Endothelial cell of umbilical vein (primary cell): Measurements from ENCODE around the gene TATDN3. TPM values are rescaled to one million over a fixed set of nuclear protein-coding genes. Genes with fewer than 3 reads are reported as not detected.

Source experiments
- BruUV-seq: library from RNA; stranded (reverse); fragments of 400-500 nt; replicated peaks from 2 replicates; lab custom pipeline; 2021; lab: Mats Ljungman, UMichigan
- CTCF ChIA-PET: fragments of 300-600, 350-600 bp; sonication (Branson Sonifier 250); formaldehyde crosslinking; loops from one replicate; lab custom pipeline; 2021; ENCODE audit warnings: antibody characterized with exemption, inconsistent platforms; lab: Charles Lee
- POLR2A ChIA-PET: fragments of 300-600, 350-600 bp; sonication (Branson Sonifier 250); formaldehyde crosslinking; loops from one replicate; lab custom pipeline; 2021; ENCODE audit warnings: antibody characterized with exemption, inconsistent platforms; lab: Charles Lee
- DNase-seq: peaks from one replicate; pipeline ENCODE4 v3.0.0-alpha.2; 2011; ENCODE audit warnings: low read depth, low spot score
- FAIRE-seq: peaks from 2 replicates; lab custom pipeline; 2011; peaks lifted over from hg19 to GRCh38; lab: Jason Lieb, UNC
- H2AFZ ChIP-seq: 2 replicates; pipeline ENCODE4 v1.6.0; 2012; ENCODE audit warnings: low read depth, low read length, control low read depth, inconsistent platforms
- H3K27ac ChIP-seq: 2 replicates; pipeline ENCODE4 v1.5.1; 2011; ENCODE audit warnings: low read depth, mild to moderate bottlenecking, control low read depth, low read length, moderate library complexity; ENCODE audit not compliant: insufficient read depth
- H3K27me3 ChIP-seq, 2 experiments: 2 replicates each; pipeline versions ENCODE4 v1.6.0 to v1.6.1; 2011; ENCODE audit warnings: low read length in 2 of 2, mixed read lengths in 1 of 2; ENCODE audit not compliant: control insufficient read depth in 2 of 2, insufficient read depth in 2 of 2
- H3K36me3 ChIP-seq, 2 experiments: 2 replicates in 1 of 2; 3 replicates in 1 of 2; pipeline ENCODE4 v1.5.1; 2011; ENCODE audit warnings: low read length in 2 of 2, mild to moderate bottlenecking in 1 of 2, moderate library complexity in 1 of 2; ENCODE audit not compliant: control insufficient read depth in 2 of 2, insufficient read depth in 2 of 2; ENCODE audit errors: extremely low read depth in 1 of 2
- H3K4me1 ChIP-seq: 3 replicates; pipeline ENCODE4 v1.5.1; 2011; ENCODE audit warnings: mild to moderate bottlenecking, low read length; ENCODE audit not compliant: control insufficient read depth, insufficient read depth; ENCODE audit errors: extremely low read depth
- H3K4me2 ChIP-seq: 2 replicates; pipeline ENCODE4 v1.6.1; 2011; ENCODE audit warnings: low read length, control low read depth, mixed read lengths; ENCODE audit not compliant: insufficient read depth
- H3K4me3 ChIP-seq, 3 experiments: fragments of 200-600 bp in 1 of 3; sonication (generic), shearing (Covaris generic) in 1 of 3; replicated peaks in 1 of 3; 2 replicates each; pipeline ENCODE4 v1.5.1; 2011 to 2016; ENCODE audit warnings: control low read depth in 3 of 3, low read length in 3 of 3, mild to moderate bottlenecking in 2 of 3, inconsistent platforms in 1 of 3, low read depth in 1 of 3, moderate library complexity in 1 of 3; ENCODE audit not compliant: insufficient read depth in 1 of 3
- H3K79me2 ChIP-seq: 2 replicates; pipeline ENCODE4 v1.6.0; 2012; ENCODE audit warnings: low read length, inconsistent platforms; ENCODE audit not compliant: control insufficient read depth, insufficient read depth
- H3K9ac ChIP-seq: replicated peaks from 2 replicates; pipeline ENCODE3; 2011; ENCODE audit warnings: low read length, control low read depth; ENCODE audit not compliant: insufficient read depth; ENCODE audit errors: extremely low read depth
- H3K9me1 ChIP-seq: replicated peaks from 3 replicates; pipeline ENCODE4 v1.6.0; 2011; ENCODE audit warnings: mild to moderate bottlenecking, low read length; ENCODE audit not compliant: control insufficient read depth, insufficient read depth; ENCODE audit errors: extremely low read depth
- H3K9me3 ChIP-seq: replicated peaks from 2 replicates; pipeline ENCODE4 v1.5.1; 2012; ENCODE audit warnings: low read length, inconsistent platforms; ENCODE audit not compliant: control insufficient read depth, insufficient read depth
- H4K20me1 ChIP-seq: replicated peaks from 2 replicates; pipeline ENCODE3; 2011; ENCODE audit warnings: mild to moderate bottlenecking, low read length; ENCODE audit not compliant: control insufficient read depth, insufficient read depth; ENCODE audit errors: extremely low read depth
- CTCF ChIP-seq, 2 donors: IDR thresholded peaks; 1 replicate in 1 of 2; 2 replicates in 1 of 2; pipeline ENCODE4 v1.5.1; 2011; ENCODE audit warnings: low read length in 2 of 2, mild to moderate bottlenecking in 2 of 2, moderate library complexity in 2 of 2, control low read depth in 1 of 2, inconsistent platforms in 1 of 2, low read depth in 1 of 2; ENCODE audit not compliant: insufficient read depth in 1 of 2; ENCODE audit errors: extremely low read depth in 1 of 2
- EZH2 ChIP-seq: IDR thresholded peaks from 2 replicates; pipeline ENCODE4 v1.6.1; 2012; ENCODE audit warnings: borderline replicate concordance, low read depth, mild to moderate bottlenecking, moderate library complexity, low read length, inconsistent platforms; ENCODE audit not compliant: severe bottlenecking
- FOS ChIP-seq: IDR thresholded peaks from 2 replicates; pipeline ENCODE4 v1.6.1; 2011; ENCODE audit warnings: mild to moderate bottlenecking, low read length, moderate library complexity, borderline replicate concordance; ENCODE audit not compliant: insufficient read depth
- GATA2 ChIP-seq: IDR thresholded peaks from 2 replicates; pipeline ENCODE4 v1.7.0; 2011; ENCODE audit warnings: low read depth, mild to moderate bottlenecking, moderate library complexity, mixed read lengths, low read length; ENCODE audit not compliant: insufficient read length, insufficient read depth
- JUN ChIP-seq: IDR thresholded peaks from 2 replicates; pipeline ENCODE4 v1.6.1; 2011; ENCODE audit warnings: borderline replicate concordance, low read depth; ENCODE audit not compliant: insufficient read length, insufficient read depth
- MAX ChIP-seq: IDR thresholded peaks from 2 replicates; pipeline ENCODE4 v1.6.1; 2011; ENCODE audit not compliant: insufficient read depth, insufficient read length
- MYC ChIP-seq: IDR thresholded peaks from one replicate; pipeline ENCODE4 v1.6.1; 2011; ENCODE audit warnings: mild to moderate bottlenecking, low read depth, low read length
- POLR2A ChIP-seq: IDR thresholded peaks from 2 replicates; pipeline ENCODE4 v1.6.1; 2012; ENCODE audit warnings: low read depth, mild to moderate bottlenecking, control low read depth, low read length
- POLR2AphosphoS5 ChIP-seq: IDR thresholded peaks from 2 replicates; pipeline ENCODE4 v1.6.1; 2012; ENCODE audit warnings: low read depth, mild to moderate bottlenecking, control low read depth, low read length, moderate library complexity; ENCODE audit not compliant: insufficient read depth
- dilution Hi-C: fragments of 300-500 bp; cut with MboI; formaldehyde crosslinking; loops from one replicate; pipeline ENCODE4 v1.15.0; 2019; ENCODE audit warnings: low sequenced_read_pairs; ENCODE audit not compliant: extremely low pct_ligation_motif_present
- intact Hi-C: fragments of 100-400 bp; cut with micrococcal nuclease; formaldehyde crosslinking; loops from one replicate; pipeline ENCODE4 v1.10.0; 2022
- polyA plus RNA-seq, 4 experiments: library from polyadenylated mRNA; depleted of rRNA in 3 of 4; stranded (reverse) in 3 of 4; unstranded in 1 of 4; fragments of >200 nt; gene quantifications; 2 replicates each; pipeline versions ENCODE4 v1.2.1 to v1.2.3, GENCODE V29; 2011 to 2012; ENCODE audit warnings: missing spikeins in 1 of 4
- total RNA-seq: library from RNA; stranded (reverse); gene quantifications from 2 replicates; pipeline ENCODE4 v1.2.3, GENCODE V29; 2021

TATDN3 gene
- total and polyA plus RNA-seq, 2 donors (not counting 3 experiments of a cell fraction or from before 2014, with no cell fraction given), result 4.3 to 8.0 TPM

GRCh38 chr1:212816567-212817278 is 25.0 kb downstream of the TATDN3 start:
- intact Hi-C loops (no loop called here), dilution Hi-C loops (no loop called here)
- DNase-seq, result peak; percentile 12
- H3K27ac ChIP-seq, result no peak overlapping the region
- no peaks in the 10 kb centered on the region for H3K9me1 ChIP-seq
- no peaks in the 10 kb centered on the region for H3K27me3 ChIP-seq
- H3K79me2 ChIP-seq, result no peaks in the 10 kb centered on the region
- FAIRE-seq, result no peak
- peaks cover 0 to 2% of the 10 kb centered on the region in 2 experiments for H3K36me3 ChIP-seq
- no TSS peak for BruUV-seq
- H3K9me3 ChIP-seq, result no peaks in the 10 kb centered on the region
- H2AFZ ChIP-seq, result no peak overlapping the region
- CTCF ChIA-PET, result interaction anchor here (1.3 to 1.5 kb wide), 2 partner anchors 21 to 67 kb away, joined by 3 read pairs; no protein-coding TSS in a partner anchor
- no peaks in the 10 kb centered on the region for H4K20me1 ChIP-seq
- peaks cover 4% of the 10 kb centered on the region for H3K4me1 ChIP-seq
- no peak overlapping the region for H3K4me3 ChIP-seq
- H3K9ac ChIP-seq, result no peak overlapping the region
- no peak overlapping the region for H3K4me2 ChIP-seq
- TF ChIP-seq JUN (peak; percentile 25), FOS (no peak)
- POLR2A ChIA-PET, result no interaction called here

- TF ChIP-seq FOS (no peak), GATA2 (no peak), CTCF (IDR thresholded peaks at IDR 0.05; ENCODE audit: extremely low read depth in 1 of 2, insufficient read depth in 1 of 2, low read depth in 1 of 2, low read length in 2 of 2) (no peak), JUN (no peak), MYC (no peak), POLR2AphosphoS5 (no peak), POLR2A (no peak), MAX (no peak), EZH2 (no peak)
- peak; percentile 72 for FAIRE-seq
- no peaks in the 10 kb centered on the region for H3K9me3 ChIP-seq
- H3K4me1 ChIP-seq, result peaks cover 4% of the 10 kb centered on the region
- dilution Hi-C loops, result no loop called here
- H2AFZ ChIP-seq, result peak overlapping the region; percentile 46
- POLR2A ChIA-PET, result no interaction called here
- H3K36me3 ChIP-seq, result peaks cover 0 to under 1% of the 10 kb centered on the region in 2 experiments
- no peaks in the 10 kb centered on the region for H3K27me3 ChIP-seq
- H3K9me1 ChIP-seq, result no peaks in the 10 kb centered on the region
- peak; percentile 80 for DNase-seq
- intact Hi-C loops, result loop anchor here (5.0 kb wide), 1 partner anchor 38 kb away; the partner anchor contains the start of gene FLVCR1
- BruUV-seq, result no TSS peak
- no peak overlapping the region for H3K27ac ChIP-seq
- no peaks in the 10 kb centered on the region for H4K20me1 ChIP-seq
- H3K79me2 ChIP-seq, result no peaks in the 10 kb centered on the region
- CTCF ChIA-PET, result interaction anchor here (0.8 to 2.8 kb wide), 5 partner anchors 14 to 175 kb away, joined by 3 to 10 read pairs (median 3); partner anchors contain the start of gene FLVCR1
- peak overlapping the region; percentile 51 for H3K4me2 ChIP-seq
- no peak overlapping the region for H3K9ac ChIP-seq
- peak overlapping the region in 1 of 3 experiments; percentile 6 for H3K4me3 ChIP-seq
Measured at GRCh38 chr1:212819726-212820125, 28.0 kb downstream of the TATDN3 start.
